HUDEP-2 (cell line): ENCODE results near the gene PET100.
A peak's percentile ranks its signal among the peaks of the same experiment; 100 is the strongest.

Experiments
- DNase-seq, 76 experiments: peaks; one replicate each; lab custom pipeline; 2025; ENCODE audit not compliant: unreplicated experiment in 76 of 76; lab: John Stamatoyannopoulos, UW

Gene PET100

GRCh38 chr19:7676854-7677253, 47.3 kb downstream of the PET100 start, which contains the start of gene MCEMP1:
Gene MCEMP1, plus strand, starts transcription at chr19:7677090. Its CDS starts 31 bp downstream, at chr19:7677121.
- DNase-seq, result no peak

- peak in 16 of 76 experiments; percentile 6 to 33 (median 15) for DNase-seq
Measured at GRCh38 chr19:7677669-7678311, 48.2 kb downstream of the PET100 start.

- DNase-seq, result peak in 65 of 76 experiments; percentile 22 to 80 (median 56)
Measured at GRCh38 chr19:7678971-7679751, 49.6 kb downstream of the PET100 start.

GRCh38 chr19:7679771-7680605, 50.4 kb downstream of the PET100 start:
- peak in 5 of 76 experiments; percentile 35 to 67 (median 54) for DNase-seq

- peak in 71 of 76 experiments; percentile 20 to 91 (median 77) for DNase-seq
Measured at GRCh38 chr19:7680606-7681339, 51.2 kb downstream of the PET100 start, which contains the start of gene TRAPPC5. Gene TRAPPC5, plus strand, starts transcription at chr19:7680833. Its CDS starts 1,421 bp downstream, at chr19:7682254.
